ENCODE data around the gene SPNS3. TPM values are rescaled to one million over a fixed set of nuclear protein-coding genes. Genes with fewer than 3 reads are reported as not detected.

SPNS3 gene
- total RNA-seq, 1 experiment from 2014 or later = not detected

- intact Hi-C loops (cut with micrococcal nuclease; ENCODE audit: unreplicated experiment) = no loop called here
- no peaks in the 10 kb centered on the region for H3K36me3 Mint-ChIP-seq (ENCODE audit: insufficient read depth, unreplicated experiment)
- H3K9me3 ChIP-seq = no peaks in the 10 kb centered on the region
- H3K4me1 Mint-ChIP-seq (ENCODE audit: low read depth, unreplicated experiment) = peaks cover 11% of the 10 kb centered on the region
- no peak overlapping the region for H3K27ac Mint-ChIP-seq (ENCODE audit: unreplicated experiment)
- H3K36me3 ChIP-seq (ENCODE audit: control insufficient read depth, insufficient read depth, low read length) = no peaks in the 10 kb centered on the region
- no peak for DNase-seq
- H3K27me3 ChIP-seq (replicated peaks; ENCODE audit: control insufficient read depth, insufficient read depth, low read length) = no peaks in the 10 kb centered on the region
- peaks cover 13% of the 10 kb centered on the region; the same call in 1 of the 2 replicates for H3K4me1 ChIP-seq
- H3K4me3 Mint-ChIP-seq (ENCODE audit: unreplicated experiment) = no peak overlapping the region
- no TSS peak for BruUV-seq (replicated peaks)
- ChIA-PET POLR2A (no interaction called here), CTCF (no interaction called here)
- H3K9me3 Mint-ChIP-seq (ENCODE audit: unreplicated experiment) = no peaks in the 10 kb centered on the region
- H3K27me3 Mint-ChIP-seq (ENCODE audit: insufficient read depth, unreplicated experiment) = no peaks in the 10 kb centered on the region
- H3K4me3 ChIP-seq (ENCODE audit: low read depth, low read length) = no peak overlapping the region
- TF ChIP-seq CTCF (IDR thresholded peaks at IDR 0.05; ENCODE audit: insufficient read depth in 1 of 2, low read depth in 1 of 2, low read length in 1 of 2, severe bottlenecking in 1 of 2, unreplicated experiment in 1 of 2) = no peak
These were observed 52.2 kb downstream of the SPNS3 start for GRCh38 chr17:4485676-4486646.

DNA sequence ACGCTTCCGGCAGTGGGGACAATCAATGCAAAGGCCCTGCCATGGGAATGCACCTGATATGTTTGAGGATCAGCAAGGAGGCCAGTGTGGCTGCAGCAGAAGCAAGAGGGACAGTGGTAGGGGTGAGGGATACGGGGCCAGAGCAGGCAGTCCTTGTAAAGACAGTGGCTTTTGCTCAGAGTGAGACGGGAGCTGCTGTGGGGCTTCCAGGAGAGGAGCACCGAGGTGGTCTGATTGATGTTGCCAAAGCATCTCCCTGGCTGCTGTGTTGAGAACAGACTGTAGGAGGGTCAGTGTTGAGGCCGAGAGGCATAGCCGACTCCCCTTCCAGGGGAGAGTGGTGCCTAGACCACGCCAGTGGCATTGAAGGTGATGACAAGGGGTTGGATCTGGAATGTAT lies 53.6 kb downstream of the SPNS3 start:
- intact Hi-C loops (cut with micrococcal nuclease; ENCODE audit: unreplicated experiment) = no loop called here
- no peaks in the 10 kb centered on the region for H3K36me3 Mint-ChIP-seq (ENCODE audit: insufficient read depth, unreplicated experiment)
- H3K4me1 Mint-ChIP-seq (ENCODE audit: low read depth, unreplicated experiment) = peaks cover 7% of the 10 kb centered on the region
- ChIA-PET POLR2A (no interaction called here), CTCF (no interaction called here)
- no peak overlapping the region for H3K27ac Mint-ChIP-seq (ENCODE audit: unreplicated experiment)
- no peaks in the 10 kb centered on the region for H3K36me3 ChIP-seq (ENCODE audit: control insufficient read depth, insufficient read depth, low read length)
- H3K9me3 Mint-ChIP-seq (ENCODE audit: unreplicated experiment) = no peaks in the 10 kb centered on the region
- H3K4me3 Mint-ChIP-seq (ENCODE audit: unreplicated experiment) = no peak overlapping the region
- H3K27me3 ChIP-seq (replicated peaks; ENCODE audit: control insufficient read depth, insufficient read depth, low read length) = no peaks in the 10 kb centered on the region
- no peak for TF ChIP-seq CTCF (IDR thresholded peaks at IDR 0.05; ENCODE audit: insufficient read depth in 1 of 2, low read depth in 1 of 2, low read length in 1 of 2, severe bottlenecking in 1 of 2, unreplicated experiment in 1 of 2)
- DNase-seq = no peak
- H3K9me3 ChIP-seq = no peaks in the 10 kb centered on the region
- peaks cover 12% of the 10 kb centered on the region; the same call in 1 of the 2 replicates for H3K4me1 ChIP-seq
- H3K27me3 Mint-ChIP-seq (ENCODE audit: insufficient read depth, unreplicated experiment) = no peaks in the 10 kb centered on the region
- no peak overlapping the region for H3K4me3 ChIP-seq (ENCODE audit: low read depth, low read length)
- BruUV-seq (replicated peaks) = no TSS peak

DNA sequence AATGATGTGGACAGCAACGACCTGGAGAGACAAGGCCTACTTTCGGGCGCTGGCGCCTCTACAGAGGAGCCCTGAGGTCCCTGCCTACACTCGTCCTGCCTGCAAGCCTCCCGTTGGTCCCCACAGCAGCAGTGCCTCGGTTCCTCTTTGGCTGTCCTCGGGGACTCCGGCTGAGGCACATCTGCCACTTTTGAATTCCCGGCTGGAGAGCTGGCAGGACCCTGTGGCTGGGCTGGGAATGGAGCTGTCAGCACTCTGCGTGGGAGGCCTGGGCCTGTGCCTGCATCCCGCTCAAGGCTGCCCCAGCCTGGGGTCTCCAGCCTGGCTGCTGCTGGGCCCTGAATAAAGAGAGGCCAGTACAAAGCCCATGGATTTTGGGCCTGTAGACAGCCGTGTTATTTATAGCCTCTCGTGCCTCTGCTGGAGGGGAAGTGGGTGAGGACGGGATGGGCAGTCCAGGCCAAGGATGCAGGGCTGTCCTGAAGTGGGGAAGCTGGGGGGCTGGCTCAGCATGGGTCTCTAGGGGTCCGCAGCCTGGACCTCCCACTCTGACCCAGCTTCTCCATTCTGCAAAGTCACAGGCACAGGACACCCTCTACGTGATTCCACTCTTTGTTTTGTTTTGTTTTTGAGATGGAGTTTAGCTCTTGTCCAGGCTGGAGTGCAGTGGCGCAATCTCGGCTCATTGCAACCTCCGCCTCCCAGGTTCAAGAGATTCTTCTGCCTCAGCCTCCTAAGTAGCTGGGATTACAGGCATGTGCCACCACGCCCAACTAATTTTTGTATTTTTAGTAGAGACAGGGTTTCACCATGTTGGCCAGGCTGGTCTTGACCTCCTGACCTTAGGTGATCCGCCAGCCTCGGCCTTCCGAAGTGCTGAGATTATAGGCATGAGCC lies 54.3 kb downstream of the SPNS3 start:
- Mint-ChIP-seq H3K4me1 (ENCODE audit: low read depth, unreplicated experiment) (peaks cover 15% of the 10 kb centered on the region), H3K27me3 (ENCODE audit: insufficient read depth, unreplicated experiment) (no peaks in the 10 kb centered on the region), H3K27ac (ENCODE audit: unreplicated experiment) (no peak overlapping the region), H3K36me3 (ENCODE audit: insufficient read depth, unreplicated experiment) (peaks cover under 1% of the 10 kb centered on the region), H3K9me3 (ENCODE audit: unreplicated experiment) (no peaks in the 10 kb centered on the region), H3K4me3 (ENCODE audit: unreplicated experiment) (no peak overlapping the region)
- H3K36me3 ChIP-seq (ENCODE audit: control insufficient read depth, insufficient read depth, low read length) = no peaks in the 10 kb centered on the region
- no peaks in the 10 kb centered on the region for H3K9me3 ChIP-seq
- no peaks in the 10 kb centered on the region for H3K27me3 ChIP-seq (replicated peaks; ENCODE audit: control insufficient read depth, insufficient read depth, low read length)
- intact Hi-C loops (cut with micrococcal nuclease; ENCODE audit: unreplicated experiment) = no loop called here
- no peak for DNase-seq
- no peak for TF ChIP-seq CTCF (IDR thresholded peaks at IDR 0.05; ENCODE audit: insufficient read depth in 1 of 2, low read depth in 1 of 2, low read length in 1 of 2, severe bottlenecking in 1 of 2, unreplicated experiment in 1 of 2)
- no peak overlapping the region for H3K4me3 ChIP-seq (ENCODE audit: low read depth, low read length)
- no TSS peak for BruUV-seq (replicated peaks)
- ChIA-PET CTCF (no interaction called here), POLR2A (no interaction called here)
- H3K4me1 ChIP-seq = peaks cover 8% of the 10 kb centered on the region; the same call in 1 of the 2 replicates

All from Caco-2 (cell line).